Measurements from ENCODE around the gene DCDC2. TPM values are rescaled to one million over a fixed set of nuclear protein-coding genes. Genes with fewer than 3 reads are reported as not detected.

DCDC2 gene
- total and polyA plus RNA-seq, 2 donors (not counting 1 experiment from before 2014, with no cell fraction given): not detected

DNA sequence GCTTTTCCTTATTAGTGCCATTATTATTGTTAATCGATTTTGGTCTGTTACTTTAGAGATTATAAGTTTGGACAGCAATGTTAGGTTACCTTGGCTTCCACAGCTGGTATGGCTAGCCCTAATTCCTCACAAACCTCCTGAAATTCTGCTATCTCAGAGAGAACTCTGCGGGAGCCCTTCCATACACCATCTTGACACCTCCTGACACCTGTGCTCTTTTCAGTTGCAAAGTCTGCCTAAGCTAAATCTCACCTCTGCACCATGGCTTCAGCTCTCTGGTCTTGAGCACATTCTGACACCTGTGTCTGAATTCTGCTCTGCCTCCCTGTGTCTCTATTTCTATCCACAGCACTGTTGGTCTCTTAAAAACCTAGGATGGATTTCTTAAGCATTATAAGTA is 106.5 kb downstream of the DCDC2 start:
- ATAC-seq (ENCODE audit: low read depth) (no peak), DNase-seq (no peak)
- H3K27me3 ChIP-seq (replicated peaks in 1 of 4; ENCODE audit: control extremely low read depth in 1 of 4, control insufficient read depth in 3 of 4, insufficient read depth in 4 of 4, low read length in 3 of 4): peaks cover 0 to 3% (median 0%) of the 10 kb centered on the region in 4 experiments
- Mint-ChIP-seq H3K27ac (no peak overlapping the region), H3K9me3 (ENCODE audit: insufficient read depth) (peaks cover 3% of the 10 kb centered on the region), H3K4me1 (peaks cover 4% of the 10 kb centered on the region), H3K27me3 (peaks cover 9% of the 10 kb centered on the region), H3K4me3 (no peak overlapping the region)
- no peaks in the 10 kb centered on the region for H3K4me1 ChIP-seq (ENCODE audit: control insufficient read depth in 2 of 2, insufficient read depth in 2 of 2, low read length in 2 of 2)
- no peaks in the 10 kb centered on the region for H3K36me3 ChIP-seq (replicated peaks in 1 of 2; ENCODE audit: control extremely low read depth in 1 of 2, control insufficient read depth in 1 of 2, extremely low read depth in 1 of 2, insufficient read depth in 2 of 2, low read length in 1 of 2)
- WGBS (ENCODE audit: insufficient coverage): 82% methylated on average over 2 of the region's 2 CpGs
- H3K4me3 ChIP-seq (ENCODE audit: control extremely low read depth in 1 of 5, extremely low read depth in 1 of 5, insufficient read depth in 1 of 5, low read depth in 2 of 5, low read length in 4 of 5): no peak overlapping the region
- no peaks in the 10 kb centered on the region for H4K20me1 ChIP-seq (ENCODE audit: control insufficient read depth, insufficient read depth, low read length, poor library complexity, severe bottlenecking)
- H3K9ac ChIP-seq (ENCODE audit: low read length): no peak overlapping the region
- H3K27ac ChIP-seq (ENCODE audit: low read length in 2 of 2): no peak overlapping the region
- no peak for TF ChIP-seq EZH2 (IDR thresholded peaks at IDR 0.05; ENCODE audit: borderline replicate concordance, insufficient read depth, low read depth, low read length, poor library complexity, severe bottlenecking)
- TF ChIP-seq, protein P1, sequence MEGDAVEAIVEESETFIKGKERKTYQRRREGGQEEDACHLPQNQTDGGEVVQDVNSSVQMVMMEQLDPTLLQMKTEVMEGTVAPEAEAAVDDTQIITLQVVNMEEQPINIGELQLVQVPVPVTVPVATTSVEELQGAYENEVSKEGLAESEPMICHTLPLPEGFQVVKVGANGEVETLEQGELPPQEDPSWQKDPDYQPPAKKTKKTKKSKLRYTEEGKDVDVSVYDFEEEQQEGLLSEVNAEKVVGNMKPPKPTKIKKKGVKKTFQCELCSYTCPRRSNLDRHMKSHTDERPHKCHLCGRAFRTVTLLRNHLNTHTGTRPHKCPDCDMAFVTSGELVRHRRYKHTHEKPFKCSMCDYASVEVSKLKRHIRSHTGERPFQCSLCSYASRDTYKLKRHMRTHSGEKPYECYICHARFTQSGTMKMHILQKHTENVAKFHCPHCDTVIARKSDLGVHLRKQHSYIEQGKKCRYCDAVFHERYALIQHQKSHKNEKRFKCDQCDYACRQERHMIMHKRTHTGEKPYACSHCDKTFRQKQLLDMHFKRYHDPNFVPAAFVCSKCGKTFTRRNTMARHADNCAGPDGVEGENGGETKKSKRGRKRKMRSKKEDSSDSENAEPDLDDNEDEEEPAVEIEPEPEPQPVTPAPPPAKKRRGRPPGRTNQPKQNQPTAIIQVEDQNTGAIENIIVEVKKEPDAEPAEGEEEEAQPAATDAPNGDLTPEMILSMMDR (IDR thresholded peaks at IDR 0.05): no peak
- intact Hi-C loops (cut with micrococcal nuclease): no loop called here
- peaks cover 0 to 1% (median 0%) of the 10 kb centered on the region in 3 donors for H3K9me3 ChIP-seq (ENCODE audit: control extremely low read depth in 1 of 3, control insufficient read depth in 2 of 3, insufficient read depth in 1 of 3, low read length in 2 of 3)
- H3K4me2 ChIP-seq (replicated peaks; ENCODE audit: low read depth, low read length, poor library complexity, severe bottlenecking): no peak overlapping the region
- CTCF ChIA-PET: no interaction called here
- no peak overlapping the region for H2AFZ ChIP-seq (ENCODE audit: insufficient read depth, low read depth, low read length, poor library complexity, severe bottlenecking)
- POLR2A ChIA-PET: no interaction called here
- H3K79me2 ChIP-seq (ENCODE audit: control insufficient read depth, insufficient read depth, low read length): no peaks in the 10 kb centered on the region

DNA sequence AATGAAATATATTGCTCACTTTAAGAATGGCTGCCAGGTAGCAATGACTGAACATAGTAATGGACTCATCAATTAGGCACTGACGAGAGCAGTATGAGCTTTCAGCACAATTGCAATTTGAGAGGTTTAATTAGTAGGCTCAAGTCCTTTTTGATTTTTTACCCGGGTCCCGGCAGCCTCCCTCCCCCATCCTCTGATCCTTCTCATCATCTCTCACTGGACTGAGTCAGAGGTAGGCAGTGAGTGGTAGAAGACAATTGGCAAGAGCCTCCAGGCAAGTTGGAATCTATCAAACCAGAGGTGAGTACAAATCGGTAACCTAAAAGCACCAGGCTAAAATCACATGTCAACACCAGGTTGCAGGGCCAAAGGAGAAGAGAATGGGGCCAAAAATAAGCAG is 107.9 kb downstream of the DCDC2 start:
- 100% methylated on average over 1 of the region's 4 CpGs for WGBS (ENCODE audit: insufficient coverage)
- H3K27ac ChIP-seq (ENCODE audit: low read length in 2 of 2): no peak overlapping the region
- H3K36me3 ChIP-seq (replicated peaks in 1 of 2; ENCODE audit: control extremely low read depth in 1 of 2, control insufficient read depth in 1 of 2, extremely low read depth in 1 of 2, insufficient read depth in 2 of 2, low read length in 1 of 2): no peaks in the 10 kb centered on the region
- Mint-ChIP-seq H3K9me3 (ENCODE audit: insufficient read depth) (peaks cover 3% of the 10 kb centered on the region), H3K27me3 (peaks cover 13% of the 10 kb centered on the region), H3K4me3 (no peak overlapping the region), H3K4me1 (no peaks in the 10 kb centered on the region), H3K27ac (no peak overlapping the region)
- no peaks in the 10 kb centered on the region for H3K79me2 ChIP-seq (ENCODE audit: control insufficient read depth, insufficient read depth, low read length)
- TF ChIP-seq EZH2 (IDR thresholded peaks at IDR 0.05; ENCODE audit: borderline replicate concordance, insufficient read depth, low read depth, low read length, poor library complexity, severe bottlenecking): no peak
- TF ChIP-seq, protein P1 (IDR thresholded peaks at IDR 0.05): no peak
- intact Hi-C loops (cut with micrococcal nuclease): no loop called here
- DNase-seq (no peak), ATAC-seq (ENCODE audit: low read depth) (no peak)
- POLR2A ChIA-PET: no interaction called here
- no peak overlapping the region for H3K9ac ChIP-seq (ENCODE audit: low read length)
- H4K20me1 ChIP-seq (ENCODE audit: control insufficient read depth, insufficient read depth, low read length, poor library complexity, severe bottlenecking): no peaks in the 10 kb centered on the region
- no peaks in the 10 kb centered on the region for H3K4me1 ChIP-seq (ENCODE audit: control insufficient read depth in 2 of 2, insufficient read depth in 2 of 2, low read length in 2 of 2)
- H3K27me3 ChIP-seq (replicated peaks in 1 of 4; ENCODE audit: control extremely low read depth in 1 of 4, control insufficient read depth in 3 of 4, insufficient read depth in 4 of 4, low read length in 3 of 4): peaks cover 0 to 2% (median 0%) of the 10 kb centered on the region in 4 experiments
- CTCF ChIA-PET: no interaction called here
- no peak overlapping the region for H3K4me3 ChIP-seq (ENCODE audit: control extremely low read depth in 1 of 5, extremely low read depth in 1 of 5, insufficient read depth in 1 of 5, low read depth in 2 of 5, low read length in 4 of 5)
- H3K9me3 ChIP-seq (ENCODE audit: control extremely low read depth in 1 of 3, control insufficient read depth in 2 of 3, insufficient read depth in 1 of 3, low read length in 2 of 3): peaks cover 0 to under 1% (median 0%) of the 10 kb centered on the region in 3 donors
- no peak overlapping the region for H3K4me2 ChIP-seq (replicated peaks; ENCODE audit: low read depth, low read length, poor library complexity, severe bottlenecking)
- no peak overlapping the region for H2AFZ ChIP-seq (ENCODE audit: insufficient read depth, low read depth, low read length, poor library complexity, severe bottlenecking)
